ENCODE measurements around the gene PDE6D. TPM values are rescaled to one million over a fixed set of nuclear protein-coding genes. Genes with fewer than 3 reads are reported as not detected.

The PDE6D gene
- total RNA-seq, 4 donors from 2014 or later, result 13.5 to 24.0 (median 16.1) TPM

DNA sequence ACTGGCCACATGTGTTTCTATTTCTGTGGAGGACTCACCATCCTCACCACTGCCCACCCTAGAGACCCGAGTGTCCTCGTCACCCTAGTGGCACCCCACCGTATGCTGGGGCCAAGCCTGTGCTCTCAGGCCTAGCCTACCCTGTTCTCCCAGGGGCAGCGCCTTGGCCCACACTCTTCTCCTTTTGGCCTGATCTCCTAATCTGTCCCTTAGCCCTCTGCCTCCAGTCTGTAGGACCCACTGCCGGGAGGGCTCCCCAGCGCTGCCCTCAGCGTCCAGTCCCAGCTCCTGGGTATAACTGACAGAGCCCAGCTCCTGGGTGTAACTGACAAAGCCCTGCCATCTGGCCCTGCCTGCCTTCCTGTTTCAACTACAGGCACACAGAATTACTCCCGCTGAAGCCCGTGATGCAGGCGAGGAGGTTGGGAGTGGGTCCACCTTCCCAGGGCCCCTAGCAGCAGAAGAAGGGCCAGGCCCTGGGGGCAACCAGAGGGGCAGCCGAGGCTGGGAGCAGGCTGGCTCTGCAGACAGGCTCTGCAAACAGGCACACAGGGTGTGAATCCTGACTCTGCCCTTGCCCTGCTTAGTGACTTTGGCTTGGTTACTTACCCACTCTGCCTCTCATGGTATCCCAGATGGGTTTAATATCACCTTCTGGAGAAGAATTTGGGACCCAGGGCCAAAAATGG is 98.3 kb downstream of the PDE6D start:
- Histone ChIP-seq H3K27me3 (no peaks in the 10 kb centered on the region), H3K4me1 (peaks cover 6 to 47% (median 7%) of the 10 kb centered on the region in 3 donors), H3K9me3 (no peaks in the 10 kb centered on the region), H3K27ac (no peak overlapping the region), H3K36me3 (no peaks in the 10 kb centered on the region), H3K4me3 (no peak overlapping the region)
- 80 to 83% methylated on average over 1 to 7 of the region's 11 CpGs for WGBS, 2 donors
- TF ChIP-seq, protein P1, sequence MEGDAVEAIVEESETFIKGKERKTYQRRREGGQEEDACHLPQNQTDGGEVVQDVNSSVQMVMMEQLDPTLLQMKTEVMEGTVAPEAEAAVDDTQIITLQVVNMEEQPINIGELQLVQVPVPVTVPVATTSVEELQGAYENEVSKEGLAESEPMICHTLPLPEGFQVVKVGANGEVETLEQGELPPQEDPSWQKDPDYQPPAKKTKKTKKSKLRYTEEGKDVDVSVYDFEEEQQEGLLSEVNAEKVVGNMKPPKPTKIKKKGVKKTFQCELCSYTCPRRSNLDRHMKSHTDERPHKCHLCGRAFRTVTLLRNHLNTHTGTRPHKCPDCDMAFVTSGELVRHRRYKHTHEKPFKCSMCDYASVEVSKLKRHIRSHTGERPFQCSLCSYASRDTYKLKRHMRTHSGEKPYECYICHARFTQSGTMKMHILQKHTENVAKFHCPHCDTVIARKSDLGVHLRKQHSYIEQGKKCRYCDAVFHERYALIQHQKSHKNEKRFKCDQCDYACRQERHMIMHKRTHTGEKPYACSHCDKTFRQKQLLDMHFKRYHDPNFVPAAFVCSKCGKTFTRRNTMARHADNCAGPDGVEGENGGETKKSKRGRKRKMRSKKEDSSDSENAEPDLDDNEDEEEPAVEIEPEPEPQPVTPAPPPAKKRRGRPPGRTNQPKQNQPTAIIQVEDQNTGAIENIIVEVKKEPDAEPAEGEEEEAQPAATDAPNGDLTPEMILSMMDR (IDR thresholded peaks at IDR 0.05), result no peak
- TF ChIP-seq POLR2A (IDR thresholded peaks at IDR 0.05), result no peak
- DNase-seq, result no peak
- intact Hi-C loops (cut with DNase I), result no loop called here

Small RNA genes within 50 kb of the gene (small RNA-seq; reads per million reads assigned to genes)
- gene AC073476.4 (0 reads per million in 4 donors), gene RF00015 (0 reads per million in 4 donors)

Other genes starting within 250 kb of the PDE6D start
- gene TEX44, start 188.4 kb downstream of the PDE6D start, total RNA-seq, result not detected
- gene PTMA, start 72.8 kb downstream of the PDE6D start, total RNA-seq, result 1,000 to 10,000 TPM in 2 of 4 donors, 100 to 1,000 TPM in 2; 670 to 1,121 (median 903) TPM
- 10 to 100 TPM; 10.7 to 23.2 (median 22.1) TPM for gene COPS7B, start 5.2 kb upstream of the PDE6D start, total RNA-seq
- 10 to 100 TPM in 1 of 4 donors, under 1 TPM in 1, not detected in 2; 0.49 to 11.2 TPM for gene NPPC, start 145.1 kb upstream of the PDE6D start, total RNA-seq
- gene DIS3L2, start 180.4 kb upstream of the PDE6D start, total RNA-seq, result 10 to 100 TPM; 14.5 to 42.8 (median 32.4) TPM